GM12891 (cell line): Measurements from ENCODE around the gene SOX9.

Experiments used
- POLR2A ChIP-seq: IDR thresholded peaks from 2 replicates; pipeline ENCODE4 v1.6.1; 2011; ENCODE audit warnings: low read depth, low read length, control low read depth
- POLR2AphosphoS5 ChIP-seq: IDR thresholded peaks from 2 replicates; pipeline ENCODE4 v1.6.1; 2011; ENCODE audit warnings: low read depth, low read length, control low read depth
- TAF1 ChIP-seq: IDR thresholded peaks from 2 replicates; pipeline ENCODE4 v1.6.1; 2011; ENCODE audit warnings: low read depth, low read length, control low read depth

- TF ChIP-seq POLR2A (no peak), TAF1 (no peak), POLR2AphosphoS5 (no peak)
These were observed 28.0 kb upstream of the SOX9 start for GRCh38 chr17:72092710-72093322.
